ENCODE results near the gene CDH4. TPM values are rescaled to one million over a fixed set of nuclear protein-coding genes. Genes with fewer than 3 reads are reported as not detected.
"Not testable (repeated sequence)": the region's sequence is repeated elsewhere in the genome, so short reads cannot be mapped to it uniquely, and the experiment has no call there.

The CDH4 gene
- total and polyA plus RNA-seq, 2 of the 4 experiments (the other 2 are of a cell fraction) = 1.6 to 3.5 TPM

DNA sequence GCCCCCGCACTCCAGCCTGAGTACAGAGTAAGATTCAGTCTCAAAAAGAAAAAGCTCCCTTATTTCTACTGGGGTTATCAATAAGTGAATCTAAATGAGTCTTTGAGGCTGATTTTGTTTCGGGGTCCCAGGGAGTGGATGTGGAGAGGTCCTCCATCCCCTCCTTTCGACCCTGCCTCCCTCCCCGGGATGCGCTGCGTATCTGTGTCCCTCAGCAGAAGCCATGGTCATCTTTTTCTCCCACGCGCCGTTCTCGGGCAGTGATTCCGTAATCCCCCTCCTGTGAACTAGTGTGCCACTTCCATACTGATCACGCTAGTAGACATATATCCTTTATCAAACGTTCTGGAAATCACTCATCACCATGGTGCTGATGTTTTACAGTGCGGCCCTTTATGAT, 152.9 kb downstream of the CDH4 start:
- Histone ChIP-seq H3K18ac (ENCODE audit: low read depth, low read length) (no peak overlapping the region), H2AK9ac (replicated peaks; ENCODE audit: low read depth, low read length, poor library complexity) (no peak overlapping the region), H3K9me1 (ENCODE audit: insufficient read depth, low read length) (no peaks in the 10 kb centered on the region), H3K4ac (ENCODE audit: low read depth, low read length) (no peak overlapping the region), H3K56ac (ENCODE audit: extremely low read depth, insufficient read depth, low read length) (no peak overlapping the region), H3K4me3 (ENCODE audit: insufficient read depth, low read depth, low read length) (no peak overlapping the region), H2BK120ac (ENCODE audit: low read depth, low read length) (no peak overlapping the region), H3K27me3 (ENCODE audit: control insufficient read depth, insufficient read depth, low read length) (no peaks in the 10 kb centered on the region), H3K27ac (ENCODE audit: insufficient read depth, low read length) (no peak overlapping the region), H3K9me3 (ENCODE audit: control insufficient read depth, insufficient read depth, low read length) (peaks cover under 1% of the 10 kb centered on the region; the same call in 1 of the 2 replicates), H3K9ac (ENCODE audit: low read depth, low read length) (no peak overlapping the region), H2AFZ (replicated peaks; ENCODE audit: low read length, poor library complexity) (no peak overlapping the region), H3K79me1 (ENCODE audit: low read depth in 1 of 2, low read length in 2 of 2) (no peaks in the 10 kb centered on the region), H3K36me3 (ENCODE audit: control insufficient read depth, insufficient read depth, low read length) (no peaks in the 10 kb centered on the region), H4K8ac (ENCODE audit: low read depth in 2 of 2, low read length in 2 of 2) (no peak overlapping the region), H3K4me2 (ENCODE audit: low read depth, low read length) (no peak overlapping the region), H4K91ac (ENCODE audit: insufficient read depth, low read depth, low read length) (no peak overlapping the region), H2BK5ac (ENCODE audit: low read depth, low read length, poor library complexity, severe bottlenecking) (no peak overlapping the region), H2BK15ac (ENCODE audit: low read depth, low read length) (no peak overlapping the region), H3K23ac (ENCODE audit: low read depth, low read length) (no peak overlapping the region), H4K5ac (ENCODE audit: low read depth, low read length) (no peak overlapping the region), H4K20me1 (ENCODE audit: insufficient read depth, low read length) (no peaks in the 10 kb centered on the region; the same call in 1 of the 2 replicates), H2AK5ac (ENCODE audit: low read depth, low read length) (no peak overlapping the region), H3K4me1 (ENCODE audit: control insufficient read depth, insufficient read depth, low read length) (no peaks in the 10 kb centered on the region), H3K14ac (replicated peaks; ENCODE audit: low read depth, low read length) (no peak overlapping the region), H2BK20ac (ENCODE audit: low read depth, low read length) (no peak overlapping the region)
- intact Hi-C loops (cut with micrococcal nuclease) = no loop called here
- WGBS, 2 experiments (ENCODE audit: extremely low coverage in 2 of 2, insufficient read length in 1 of 2) = 100% methylated on average over 4 of the region's 14 CpGs; no CpG with 5 or more reads in 1 of the 2 experiments
- POLR2A ChIA-PET (ENCODE audit: unreplicated experiment) = no interaction called here
- dilution Hi-C loops (cut with HindIII; ENCODE audit: low sequenced_read_pairs, unreplicated experiment) = no loop called here
- CTCF ChIA-PET = no interaction called here
- DNase-seq (no peak), ATAC-seq (ENCODE audit: low read depth) (no peak)
- in situ Hi-C loops (cut with MboI; ENCODE audit: low sequenced_read_pairs) = no loop called here
- no peak for TF ChIP-seq SMC3 (IDR thresholded peaks at IDR 0.05; ENCODE audit: low read depth, low read length)
- no peak for TF ChIP-seq RFX5 (IDR thresholded peaks at IDR 0.05; ENCODE audit: low read depth, low read length)
- no peak for TF ChIP-seq FOS (IDR thresholded peaks at IDR 0.05; ENCODE audit: low read depth, low read length)
- TF ChIP-seq CEBPB (IDR thresholded peaks at IDR 0.05; ENCODE audit: low read depth, low read length) = no peak
- no peak for TF ChIP-seq MAFK (IDR thresholded peaks at IDR 0.05; ENCODE audit: low read depth, low read length)
- TF ChIP-seq POLR2A (IDR thresholded peaks at IDR 0.05; ENCODE audit: low read depth, low read length) = no peak
- TF ChIP-seq MXI1 (IDR thresholded peaks at IDR 0.05; ENCODE audit: borderline replicate concordance, low read depth, low read length) = no peak
- no peak for TF ChIP-seq CHD1 (IDR thresholded peaks at IDR 0.05; ENCODE audit: low read depth, low read length)
- BruUV-seq (replicated peaks) = no TSS peak

DNA sequence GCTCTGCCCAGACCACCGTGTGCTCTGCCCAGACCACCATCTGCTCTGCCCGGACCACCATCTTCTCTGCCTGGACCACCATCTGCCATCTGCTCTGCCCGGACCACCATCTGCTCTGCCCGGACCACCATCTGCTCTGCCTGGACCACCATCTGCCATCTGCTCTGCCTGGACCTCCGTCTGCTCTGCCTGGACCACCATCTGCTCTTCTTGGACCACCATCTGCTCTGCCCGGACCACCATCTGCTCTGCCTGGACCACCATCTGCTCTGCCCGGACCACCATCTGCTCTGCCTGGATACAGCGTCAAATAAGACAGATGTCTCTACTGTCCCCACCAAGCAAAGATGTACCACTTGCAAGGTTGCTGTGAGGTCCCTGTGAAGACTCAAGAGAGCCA, 154.7 kb downstream of the CDH4 start:
- H4K5ac ChIP-seq (ENCODE audit: low read depth, low read length); POLR2A ChIA-PET (ENCODE audit: unreplicated experiment); H3K9ac ChIP-seq (ENCODE audit: low read depth, low read length); H3K4me3 ChIP-seq (ENCODE audit: insufficient read depth, low read depth, low read length); H3K27me3 ChIP-seq (ENCODE audit: control insufficient read depth, insufficient read depth, low read length); H3K9me1 ChIP-seq (ENCODE audit: insufficient read depth, low read length); H2AK9ac ChIP-seq (replicated peaks; ENCODE audit: low read depth, low read length, poor library complexity); intact Hi-C loops (cut with micrococcal nuclease); H3K14ac ChIP-seq (replicated peaks; ENCODE audit: low read depth, low read length); H2BK120ac ChIP-seq (ENCODE audit: low read depth, low read length); H3K18ac ChIP-seq (ENCODE audit: low read depth, low read length); H2BK15ac ChIP-seq (ENCODE audit: low read depth, low read length); H4K8ac ChIP-seq (ENCODE audit: low read depth in 2 of 2, low read length in 2 of 2); DNase-seq; BruUV-seq (replicated peaks); H2BK20ac ChIP-seq (ENCODE audit: low read depth, low read length); H4K91ac ChIP-seq (ENCODE audit: insufficient read depth, low read depth, low read length); dilution Hi-C loops (cut with HindIII; ENCODE audit: low sequenced_read_pairs, unreplicated experiment); H2BK5ac ChIP-seq (ENCODE audit: low read depth, low read length, poor library complexity, severe bottlenecking); H3K9me3 ChIP-seq (ENCODE audit: control insufficient read depth, insufficient read depth, low read length); H3K36me3 ChIP-seq (ENCODE audit: control insufficient read depth, insufficient read depth, low read length); H3K79me1 ChIP-seq (ENCODE audit: low read depth in 1 of 2, low read length in 2 of 2); H2AK5ac ChIP-seq (ENCODE audit: low read depth, low read length); in situ Hi-C loops (cut with MboI; ENCODE audit: low sequenced_read_pairs); H3K4ac ChIP-seq (ENCODE audit: low read depth, low read length); H3K27ac ChIP-seq (ENCODE audit: insufficient read depth, low read length); ATAC-seq (ENCODE audit: low read depth); H3K4me1 ChIP-seq (ENCODE audit: control insufficient read depth, insufficient read depth, low read length); CTCF ChIA-PET; H3K23ac ChIP-seq (ENCODE audit: low read depth, low read length); H3K56ac ChIP-seq (ENCODE audit: extremely low read depth, insufficient read depth, low read length); H2AFZ ChIP-seq (replicated peaks; ENCODE audit: low read length, poor library complexity); H4K20me1 ChIP-seq (ENCODE audit: insufficient read depth, low read length); H3K4me2 ChIP-seq (ENCODE audit: low read depth, low read length): not testable (repeated sequence)
- WGBS, 2 experiments (ENCODE audit: extremely low coverage in 2 of 2, insufficient read length in 1 of 2) = 100% methylated on average over 7 of the region's 8 CpGs; no CpG with 5 or more reads in 1 of the 2 experiments

Measured in IMR-90 (cell line).